ENCODE measurements around the gene SSNA1. TPM values are rescaled to one million over a fixed set of nuclear protein-coding genes. Genes with fewer than 3 reads are reported as not detected.

The SSNA1 gene
- total RNA-seq, 1 donor from 2014 or later, result 58.1 TPM

- no peak for DNase-seq (ENCODE audit: extremely low spot score, unreplicated experiment)
- Mint-ChIP-seq H3K27ac (ENCODE audit: unreplicated experiment) (no peak overlapping the region), H3K9me3 (ENCODE audit: unreplicated experiment) (no peaks in the 10 kb centered on the region), H3K4me1 (ENCODE audit: unreplicated experiment) (no peaks in the 10 kb centered on the region), H3K4me3 (ENCODE audit: unreplicated experiment) (no peak overlapping the region), H3K36me3 (ENCODE audit: unreplicated experiment) (no peaks in the 10 kb centered on the region), H3K27me3 (ENCODE audit: unreplicated experiment) (peaks cover 9% of the 10 kb centered on the region)
- TF ChIP-seq CTCF (IDR thresholded peaks at IDR 0.05), result no peak
These were observed 31.7 kb upstream of the SSNA1 start for GRCh38 chr9:137156567-137157375.

GRCh38 chr9:137157618-137158415, 30.7 kb upstream of the SSNA1 start:
- H3K27ac Mint-ChIP-seq (ENCODE audit: unreplicated experiment), result no peak overlapping the region
- H3K4me3 Mint-ChIP-seq (ENCODE audit: unreplicated experiment), result no peak overlapping the region
- H3K27me3 Mint-ChIP-seq (ENCODE audit: unreplicated experiment), result peaks cover 9% of the 10 kb centered on the region
- no peak for TF ChIP-seq CTCF (IDR thresholded peaks at IDR 0.05)
- no peaks in the 10 kb centered on the region for H3K9me3 Mint-ChIP-seq (ENCODE audit: unreplicated experiment)
- no peak for DNase-seq (ENCODE audit: extremely low spot score, unreplicated experiment)
- no peaks in the 10 kb centered on the region for H3K36me3 Mint-ChIP-seq (ENCODE audit: unreplicated experiment)
- H3K4me1 Mint-ChIP-seq (ENCODE audit: unreplicated experiment), result no peaks in the 10 kb centered on the region

- Mint-ChIP-seq H3K36me3 (ENCODE audit: unreplicated experiment) (no peaks in the 10 kb centered on the region), H3K4me3 (ENCODE audit: unreplicated experiment) (no peak overlapping the region), H3K4me1 (ENCODE audit: unreplicated experiment) (no peaks in the 10 kb centered on the region), H3K9me3 (ENCODE audit: unreplicated experiment) (no peaks in the 10 kb centered on the region), H3K27me3 (ENCODE audit: unreplicated experiment) (peaks cover 12% of the 10 kb centered on the region), H3K27ac (ENCODE audit: unreplicated experiment) (no peak overlapping the region)
- no peak for TF ChIP-seq CTCF (IDR thresholded peaks at IDR 0.05)
- no peak for DNase-seq (ENCODE audit: extremely low spot score, unreplicated experiment)
These were observed 29.9 kb upstream of the SSNA1 start for GRCh38 chr9:137158625-137159024.

GRCh38 chr9:137159105-137160053, 29.1 kb upstream of the SSNA1 start:
- no peaks in the 10 kb centered on the region for H3K36me3 Mint-ChIP-seq (ENCODE audit: unreplicated experiment)
- no peaks in the 10 kb centered on the region for H3K9me3 Mint-ChIP-seq (ENCODE audit: unreplicated experiment)
- H3K4me3 Mint-ChIP-seq (ENCODE audit: unreplicated experiment), result no peak overlapping the region
- no peak for DNase-seq (ENCODE audit: extremely low spot score, unreplicated experiment)
- H3K4me1 Mint-ChIP-seq (ENCODE audit: unreplicated experiment), result no peaks in the 10 kb centered on the region
- TF ChIP-seq CTCF (IDR thresholded peaks at IDR 0.05), result no peak
- peaks cover 15% of the 10 kb centered on the region for H3K27me3 Mint-ChIP-seq (ENCODE audit: unreplicated experiment)
- H3K27ac Mint-ChIP-seq (ENCODE audit: unreplicated experiment), result no peak overlapping the region

All from osteocyte (in vitro differentiated cells).